Neuronal stem cell (in vitro differentiated cells): ENCODE data around the gene RGL2.
"Not testable (repeated sequence)": the region's sequence is repeated elsewhere in the genome, so short reads cannot be mapped to it uniquely, and the experiment has no call there.

Experiments used
- DNase-seq: peaks from one replicate; pipeline ENCODE4 v3.0.0-alpha.2; 2013; ENCODE audit warnings: low spot score
- H2AFZ ChIP-seq: one replicate; pipeline ENCODE4 v1.6.1; 2013; ENCODE audit warnings: mild to moderate bottlenecking, low read length, inconsistent platforms
- H2AK5ac ChIP-seq: 2 replicates; pipeline ENCODE4 v1.6.1; 2013; ENCODE audit warnings: low read depth, mild to moderate bottlenecking, inconsistent platforms, low read length, moderate library complexity, mixed read lengths
- H2BK120ac ChIP-seq: 2 replicates; pipeline ENCODE4 v1.6.1; 2013; ENCODE audit warnings: low read depth, mild to moderate bottlenecking, inconsistent platforms, low read length, moderate library complexity, mixed read lengths
- H2BK12ac ChIP-seq: one replicate; pipeline ENCODE4 v1.6.1; 2013; ENCODE audit warnings: low read length, inconsistent platforms
- H2BK15ac ChIP-seq: 2 replicates; pipeline ENCODE4 v1.6.1; 2013; ENCODE audit warnings: mild to moderate bottlenecking, low read length, inconsistent platforms, mixed read lengths
- H2BK5ac ChIP-seq: one replicate; pipeline ENCODE4 v1.6.1; 2013; ENCODE audit warnings: inconsistent platforms, mild to moderate bottlenecking, low read length, moderate library complexity
- H3K14ac ChIP-seq: one replicate; pipeline ENCODE4 v1.6.1; 2013; ENCODE audit warnings: low read length, inconsistent platforms
- H3K18ac ChIP-seq: 2 replicates; pipeline ENCODE4 v1.6.1; 2013; ENCODE audit warnings: low read length, inconsistent platforms
- H3K23ac ChIP-seq: 2 replicates; pipeline ENCODE4 v1.6.1; 2013; ENCODE audit warnings: low read depth, mild to moderate bottlenecking, mixed read lengths, low read length, inconsistent platforms; ENCODE audit not compliant: poor library complexity
- H3K27ac ChIP-seq: replicated peaks from 3 replicates; pipeline ENCODE4 v1.5.1; 2013; ENCODE audit warnings: low read length, inconsistent platforms
- H3K27me3 ChIP-seq, 3 experiments: 2 replicates each; pipeline ENCODE4 v1.6.1; 2013; ENCODE audit warnings: low read length in 3 of 3, mild to moderate bottlenecking in 2 of 3, inconsistent platforms in 1 of 3, low read depth in 1 of 3, mixed read lengths in 1 of 3, moderate library complexity in 1 of 3; ENCODE audit not compliant: control insufficient read depth in 3 of 3, insufficient read depth in 3 of 3
- H3K36me3 ChIP-seq, 2 donors: replicated peaks in 1 of 2; 2 replicates each; pipeline ENCODE4 v1.6.1; 2013; ENCODE audit warnings: low read length in 2 of 2; ENCODE audit not compliant: control insufficient read depth in 2 of 2, insufficient read depth in 2 of 2
- H3K4ac ChIP-seq: 2 replicates; pipeline ENCODE4 v1.6.1; 2013; ENCODE audit warnings: inconsistent platforms, mild to moderate bottlenecking, low read length, moderate library complexity
- H3K4me1 ChIP-seq, 2 donors: 1 replicate in 1 of 2; 2 replicates in 1 of 2; pipeline ENCODE4 v1.6.1; 2013; ENCODE audit warnings: low read length in 2 of 2, low read depth in 1 of 2; ENCODE audit not compliant: control insufficient read depth in 2 of 2, insufficient read depth in 1 of 2
- H3K4me2 ChIP-seq: one replicate; pipeline ENCODE4 v1.6.1; 2013; ENCODE audit warnings: mild to moderate bottlenecking, low read length, inconsistent platforms; ENCODE audit not compliant: insufficient read depth, poor library complexity, severe bottlenecking
- H3K4me3 ChIP-seq, 2 donors: 2 replicates each; pipeline ENCODE4 v1.5.1; 2013; ENCODE audit warnings: low read length in 2 of 2, mild to moderate bottlenecking in 2 of 2, inconsistent platforms in 1 of 2, moderate library complexity in 1 of 2
- H3K79me1 ChIP-seq: one replicate; pipeline ENCODE4 v1.6.1; 2013; ENCODE audit warnings: low read depth, mild to moderate bottlenecking, inconsistent platforms, low read length, moderate library complexity
- H3K9ac ChIP-seq: one replicate; pipeline ENCODE4 v1.6.1; 2013; ENCODE audit warnings: mild to moderate bottlenecking, low read depth, low read length, inconsistent platforms; ENCODE audit not compliant: poor library complexity
- H3K9me3 ChIP-seq, 2 donors: replicated peaks in 1 of 2; 2 replicates each; pipeline versions ENCODE3 to v1.6.1; 2013; ENCODE audit warnings: low read length in 2 of 2, mild to moderate bottlenecking in 2 of 2, inconsistent platforms in 1 of 2, low read depth in 1 of 2, mixed read lengths in 1 of 2, moderate library complexity in 1 of 2; ENCODE audit not compliant: control insufficient read depth in 2 of 2, insufficient read depth in 1 of 2
- H4K8ac ChIP-seq: one replicate; pipeline ENCODE4 v1.6.1; 2013; ENCODE audit warnings: low read depth, mild to moderate bottlenecking, inconsistent platforms, low read length, moderate library complexity
- H4K91ac ChIP-seq: one replicate; pipeline ENCODE4 v1.6.1; 2013; ENCODE audit warnings: low read length, low read depth, mild to moderate bottlenecking, inconsistent platforms; ENCODE audit not compliant: poor library complexity
- WGBS, 2 donors: extraction: QIAGEN DNeasy Blood & Tissue Kit; methylation state at CpG; one replicate each; pipeline ENCODE4 v1.1.7; 2013; ENCODE audit warnings: missing lambda C conversion rate in 2 of 2, mixed read lengths in 1 of 2; ENCODE audit not compliant: insufficient read length in 2 of 2, insufficient replicate concordance in 1 of 2; ENCODE audit errors: extremely low coverage in 2 of 2; 5-methylcytosine and 5-hydroxymethylcytosine counted together

The RGL2 gene

GRCh38 chr6:33344701-33345697, 46.3 kb upstream of the RGL2 start:
- H2AFZ ChIP-seq = peak overlapping the region; percentile 73
- no peak overlapping the region for H3K18ac ChIP-seq
- H2AK5ac ChIP-seq = no peak overlapping the region
- peaks cover 0 to 36% (median 0%) of the 10 kb centered on the region in 3 experiments for H3K27me3 ChIP-seq
- H3K79me1 ChIP-seq = no peaks in the 10 kb centered on the region
- no peak overlapping the region for H3K27ac ChIP-seq
- no peaks in the 10 kb centered on the region for H3K9me3 ChIP-seq
- H4K8ac ChIP-seq = no peak overlapping the region
- no peak overlapping the region for H2BK5ac ChIP-seq
- H3K14ac ChIP-seq = no peak overlapping the region
- no peaks in the 10 kb centered on the region for H3K36me3 ChIP-seq
- H4K91ac ChIP-seq = no peak overlapping the region
- peak; percentile 63 for DNase-seq
- H3K9ac ChIP-seq = no peak overlapping the region
- H3K4me1 ChIP-seq = no peaks in the 10 kb centered on the region
- H2BK15ac ChIP-seq = no peak overlapping the region
- H2BK120ac ChIP-seq = no peak overlapping the region
- H3K4me3 ChIP-seq = no peak overlapping the region
- H2BK12ac ChIP-seq = no peak overlapping the region
- WGBS, 2 donors = no CpG with 5 or more reads among the region's 22 CpGs
- no peak overlapping the region for H3K4me2 ChIP-seq
- H3K4ac ChIP-seq = no peak overlapping the region
- no peak overlapping the region for H3K23ac ChIP-seq

- H3K9ac ChIP-seq = no peak overlapping the region
- no peak overlapping the region for H3K14ac ChIP-seq
- no peaks in the 10 kb centered on the region for H3K9me3 ChIP-seq
- no peaks in the 10 kb centered on the region for H3K36me3 ChIP-seq
- H3K23ac ChIP-seq = no peak overlapping the region
- no peak overlapping the region for H2AFZ ChIP-seq
- H4K8ac ChIP-seq = no peak overlapping the region
- H4K91ac ChIP-seq = no peak overlapping the region
- peaks cover 0 to 29% (median 0%) of the 10 kb centered on the region in 3 experiments for H3K27me3 ChIP-seq
- no peak overlapping the region for H2BK5ac ChIP-seq
- H2BK15ac ChIP-seq = no peak overlapping the region
- no peak overlapping the region for H3K4ac ChIP-seq
- H3K27ac ChIP-seq = no peak overlapping the region
- H3K18ac ChIP-seq = no peak overlapping the region
- no peak overlapping the region for H2BK120ac ChIP-seq
- H3K79me1 ChIP-seq = no peaks in the 10 kb centered on the region
- H3K4me3 ChIP-seq = no peak overlapping the region
- DNase-seq = no peak
- WGBS, 2 donors = no CpG with 5 or more reads among the region's 6 CpGs
- H3K4me1 ChIP-seq = no peaks in the 10 kb centered on the region
- H3K4me2 ChIP-seq = no peak overlapping the region
- no peak overlapping the region for H2AK5ac ChIP-seq
- H2BK12ac ChIP-seq = no peak overlapping the region
These were observed 45.3 kb upstream of the RGL2 start for GRCh38 chr6:33343953-33344611.

GRCh38 chr6:33343606-33343952, 44.8 kb upstream of the RGL2 start:
- H3K4me2 ChIP-seq, H2BK120ac ChIP-seq, H3K14ac ChIP-seq, H4K91ac ChIP-seq, H3K18ac ChIP-seq, H3K4me3 ChIP-seq, H3K4ac ChIP-seq, H3K9me3 ChIP-seq, H2AK5ac ChIP-seq, H3K27ac ChIP-seq, DNase-seq, H3K79me1 ChIP-seq, H2BK12ac ChIP-seq, H3K4me1 ChIP-seq, H2BK15ac ChIP-seq, H3K36me3 ChIP-seq, H2BK5ac ChIP-seq, H4K8ac ChIP-seq, H3K23ac ChIP-seq, H3K9ac ChIP-seq, H2AFZ ChIP-seq: not testable (repeated sequence)
- peaks cover 0 to 27% (median 0%) of the 10 kb centered on the region in 3 experiments for H3K27me3 ChIP-seq
- no CpG with 5 or more reads among the region's 7 CpGs for WGBS, 2 donors

- Histone ChIP-seq H3K79me1 (no peaks in the 10 kb centered on the region), H3K4me3 (no peak overlapping the region), H2BK5ac (no peak overlapping the region), H3K14ac (no peak overlapping the region), H2AFZ (no peak overlapping the region), H2BK120ac (no peak overlapping the region), H3K9me3 (no peaks in the 10 kb centered on the region), H3K23ac (no peak overlapping the region), H4K91ac (no peak overlapping the region), H3K18ac (no peak overlapping the region), H3K27ac (no peak overlapping the region), H3K4me2 (no peak overlapping the region), H3K4ac (no peak overlapping the region), H3K36me3 (no peaks in the 10 kb centered on the region), H3K9ac (no peak overlapping the region), H2BK12ac (no peak overlapping the region), H4K8ac (no peak overlapping the region), H2BK15ac (no peak overlapping the region), H3K4me1 (no peaks in the 10 kb centered on the region), H3K27me3 (peaks cover 0 to 5% (median 0%) of the 10 kb centered on the region in 3 experiments), H2AK5ac (no peak overlapping the region)
- no peak for DNase-seq
- WGBS, 2 donors = no CpG with 5 or more reads among the region's 6 CpGs
These were observed 40.5 kb upstream of the RGL2 start for GRCh38 chr6:33339193-33339592.
